ENCODE data around the gene KCNQ5.
"Not testable (repeated sequence)": the region's sequence is repeated elsewhere in the genome, so short reads cannot be mapped to it uniquely, and the experiment has no call there.

The KCNQ5 gene

GRCh38 chr6:72865467-72865866 lies 243.6 kb downstream of the KCNQ5 start:
- no peaks in the 10 kb centered on the region for H3K9me3 Mint-ChIP-seq (ENCODE audit: low read depth)
- H3K36me3 Mint-ChIP-seq: peaks cover 2% of the 10 kb centered on the region
- no peaks in the 10 kb centered on the region for H3K27me3 Mint-ChIP-seq
- H3K27ac Mint-ChIP-seq: no peak overlapping the region
- H3K4me1 Mint-ChIP-seq (ENCODE audit: low read depth): peaks cover 6% of the 10 kb centered on the region
- no peak overlapping the region for H3K4me3 Mint-ChIP-seq

GRCh38 chr6:72869621-72870020 lies 247.8 kb downstream of the KCNQ5 start:
- no peaks in the 10 kb centered on the region for H3K4me1 Mint-ChIP-seq (ENCODE audit: low read depth)
- no peaks in the 10 kb centered on the region for H3K9me3 Mint-ChIP-seq (ENCODE audit: low read depth)
- H3K36me3 Mint-ChIP-seq: peaks cover 2% of the 10 kb centered on the region
- H3K27me3 Mint-ChIP-seq: no peaks in the 10 kb centered on the region
- no peak overlapping the region for H3K4me3 Mint-ChIP-seq
- H3K27ac Mint-ChIP-seq: no peak overlapping the region

GRCh38 chr6:72873433-72873832 lies 251.6 kb downstream of the KCNQ5 start:
- H3K27me3 Mint-ChIP-seq: no peaks in the 10 kb centered on the region

GRCh38 chr6:72876256-72876655 lies 254.4 kb downstream of the KCNQ5 start:
- no peak overlapping the region for H3K27ac Mint-ChIP-seq
- no peaks in the 10 kb centered on the region for H3K9me3 Mint-ChIP-seq (ENCODE audit: low read depth)
- peaks cover 4% of the 10 kb centered on the region for H3K36me3 Mint-ChIP-seq
- no peak overlapping the region for H3K4me3 Mint-ChIP-seq
- H3K27me3 Mint-ChIP-seq: no peaks in the 10 kb centered on the region
- H3K4me1 Mint-ChIP-seq (ENCODE audit: low read depth): no peaks in the 10 kb centered on the region

More at GRCh38 chr6:72873433-72873832, 251.6 kb downstream of the KCNQ5 start:
- H3K4me1 Mint-ChIP-seq (ENCODE audit: low read depth): no peaks in the 10 kb centered on the region
- H3K36me3 Mint-ChIP-seq: peaks cover 2% of the 10 kb centered on the region
- H3K4me3 Mint-ChIP-seq: no peak overlapping the region
- H3K27ac Mint-ChIP-seq: no peak overlapping the region
- H3K9me3 Mint-ChIP-seq (ENCODE audit: low read depth): no peaks in the 10 kb centered on the region

- peaks cover 10% of the 10 kb centered on the region for H3K9me3 Mint-ChIP-seq (ENCODE audit: low read depth)
- H3K27ac Mint-ChIP-seq: no peak overlapping the region
- no peak overlapping the region for H3K4me3 Mint-ChIP-seq
- no peaks in the 10 kb centered on the region for H3K4me1 Mint-ChIP-seq (ENCODE audit: low read depth)
- no peaks in the 10 kb centered on the region for H3K27me3 Mint-ChIP-seq
- peaks cover 23% of the 10 kb centered on the region for H3K36me3 Mint-ChIP-seq
Measured at GRCh38 chr6:72886170-72886569, 264.3 kb downstream of the KCNQ5 start.

- H3K4me3 Mint-ChIP-seq: no peak overlapping the region
- no peaks in the 10 kb centered on the region for H3K4me1 Mint-ChIP-seq (ENCODE audit: low read depth)
- peaks cover 10% of the 10 kb centered on the region for H3K36me3 Mint-ChIP-seq
- H3K9me3 Mint-ChIP-seq (ENCODE audit: low read depth): peaks cover 10% of the 10 kb centered on the region
- no peak overlapping the region for H3K27ac Mint-ChIP-seq
- H3K27me3 Mint-ChIP-seq: no peaks in the 10 kb centered on the region
Measured at GRCh38 chr6:72890233-72890632, 268.4 kb downstream of the KCNQ5 start.

- no peaks in the 10 kb centered on the region for H3K27me3 Mint-ChIP-seq
- peaks cover 8% of the 10 kb centered on the region for H3K36me3 Mint-ChIP-seq
- no peak overlapping the region for H3K4me3 Mint-ChIP-seq
- peaks cover 7% of the 10 kb centered on the region for H3K9me3 Mint-ChIP-seq (ENCODE audit: low read depth)
- H3K4me1 Mint-ChIP-seq (ENCODE audit: low read depth): no peaks in the 10 kb centered on the region
- H3K27ac Mint-ChIP-seq: no peak overlapping the region
Measured at GRCh38 chr6:72890671-72891070, 268.8 kb downstream of the KCNQ5 start.

GRCh38 chr6:72892901-72893300 lies 271.0 kb downstream of the KCNQ5 start:
- Mint-ChIP-seq H3K4me1 (ENCODE audit: low read depth) (no peaks in the 10 kb centered on the region), H3K9me3 (ENCODE audit: low read depth) (peaks cover 5% of the 10 kb centered on the region), H3K27me3 (no peaks in the 10 kb centered on the region), H3K27ac (no peak overlapping the region), H3K36me3 (peaks cover 10% of the 10 kb centered on the region), H3K4me3 (no peak overlapping the region)

GRCh38 chr6:72894091-72894490 lies 272.2 kb downstream of the KCNQ5 start:
- Mint-ChIP-seq H3K27ac (no peak overlapping the region), H3K4me1 (ENCODE audit: low read depth) (no peaks in the 10 kb centered on the region), H3K4me3 (no peak overlapping the region), H3K27me3 (no peaks in the 10 kb centered on the region), H3K36me3 (peaks cover 16% of the 10 kb centered on the region), H3K9me3 (ENCODE audit: low read depth) (peaks cover 6% of the 10 kb centered on the region)

- H3K4me1 Mint-ChIP-seq (ENCODE audit: low read depth); H3K27ac Mint-ChIP-seq; H3K4me3 Mint-ChIP-seq; H3K9me3 Mint-ChIP-seq (ENCODE audit: low read depth); H3K27me3 Mint-ChIP-seq: not testable (repeated sequence)
- H3K36me3 Mint-ChIP-seq: peaks cover 24% of the 10 kb centered on the region
Measured at GRCh38 chr6:72898313-72898712, 276.4 kb downstream of the KCNQ5 start.

- Mint-ChIP-seq H3K27ac (no peak overlapping the region), H3K4me1 (ENCODE audit: low read depth) (peaks cover 14% of the 10 kb centered on the region), H3K4me3 (no peak overlapping the region)
Measured at GRCh38 chr6:72905705-72906478, 284.0 kb downstream of the KCNQ5 start.

GRCh38 chr6:72911463-72912155 lies 289.7 kb downstream of the KCNQ5 start:
- Mint-ChIP-seq H3K27me3 (no peaks in the 10 kb centered on the region), H3K4me1 (ENCODE audit: low read depth) (peaks cover 8% of the 10 kb centered on the region), H3K36me3 (no peaks in the 10 kb centered on the region), H3K9me3 (ENCODE audit: low read depth) (no peaks in the 10 kb centered on the region), H3K27ac (no peak overlapping the region), H3K4me3 (no peak overlapping the region)

More at GRCh38 chr6:72905705-72906478, 284.0 kb downstream of the KCNQ5 start:
- Mint-ChIP-seq H3K27me3 (no peaks in the 10 kb centered on the region), H3K9me3 (ENCODE audit: low read depth) (no peaks in the 10 kb centered on the region), H3K36me3 (peaks cover 11% of the 10 kb centered on the region)

GRCh38 chr6:72913797-72914196 lies 291.9 kb downstream of the KCNQ5 start:
- Mint-ChIP-seq H3K4me3 (no peak overlapping the region), H3K27me3 (no peaks in the 10 kb centered on the region), H3K9me3 (ENCODE audit: low read depth) (no peaks in the 10 kb centered on the region), H3K27ac (no peak overlapping the region), H3K4me1 (ENCODE audit: low read depth) (peaks cover 6% of the 10 kb centered on the region), H3K36me3 (no peaks in the 10 kb centered on the region)

- no peaks in the 10 kb centered on the region for H3K36me3 Mint-ChIP-seq
- H3K27ac Mint-ChIP-seq: no peak overlapping the region
- H3K27me3 Mint-ChIP-seq: no peaks in the 10 kb centered on the region
- H3K4me3 Mint-ChIP-seq: no peak overlapping the region
- no peaks in the 10 kb centered on the region for H3K4me1 Mint-ChIP-seq (ENCODE audit: low read depth)
- no peaks in the 10 kb centered on the region for H3K9me3 Mint-ChIP-seq (ENCODE audit: low read depth)
Measured at GRCh38 chr6:72916298-72916697, 294.4 kb downstream of the KCNQ5 start.

GRCh38 chr6:72916906-72917305 lies 295.0 kb downstream of the KCNQ5 start:
- Mint-ChIP-seq H3K27ac (no peak overlapping the region), H3K36me3 (no peaks in the 10 kb centered on the region), H3K27me3 (no peaks in the 10 kb centered on the region), H3K4me3 (no peak overlapping the region), H3K9me3 (ENCODE audit: low read depth) (no peaks in the 10 kb centered on the region), H3K4me1 (ENCODE audit: low read depth) (no peaks in the 10 kb centered on the region)
